DOHH2 (cell line): ENCODE measurements around the gene AKAP7.

Experiments
- EZH2phosphoT487 ChIP-seq: fragments of 200-600 bp; sonication (generic); IDR thresholded peaks from 2 replicates; pipeline ENCODE4 v1.6.1; 2017; ENCODE audit warnings: borderline replicate concordance, mild to moderate bottlenecking, antibody characterized with exemption, low read length, moderate library complexity, mixed read lengths
- TF ChIP-seq, protein P1 (sequence below): fragments of 200-600 bp; sonication (generic); IDR thresholded peaks from one replicate; pipeline ENCODE4 v1.5.1; 2014; ENCODE audit warnings: antibody characterized with exemption, mild to moderate bottlenecking, low read depth, low read length; ENCODE audit not compliant: poor library complexity, severe bottlenecking

DNA sequence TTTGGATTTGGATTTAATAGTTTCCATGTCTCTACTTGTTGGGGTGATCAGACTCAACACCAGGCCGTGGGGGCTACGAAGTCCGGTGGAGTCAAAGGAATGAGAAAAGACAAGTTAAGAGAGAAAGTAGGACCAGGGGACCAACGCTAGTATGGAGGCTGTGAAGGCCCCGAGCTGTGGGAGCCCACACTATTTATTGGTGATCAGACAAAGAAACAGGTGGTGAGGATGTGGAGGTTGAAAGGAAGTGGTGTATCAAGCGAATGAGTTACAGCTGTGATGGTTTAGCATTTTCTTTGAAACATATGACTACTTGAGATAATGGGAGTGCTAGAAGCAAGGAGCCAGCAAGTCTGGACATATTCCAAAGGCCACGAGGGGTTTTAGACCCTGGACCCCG lies 62.4 kb downstream of the AKAP7 start:
- TF ChIP-seq, protein P1, sequence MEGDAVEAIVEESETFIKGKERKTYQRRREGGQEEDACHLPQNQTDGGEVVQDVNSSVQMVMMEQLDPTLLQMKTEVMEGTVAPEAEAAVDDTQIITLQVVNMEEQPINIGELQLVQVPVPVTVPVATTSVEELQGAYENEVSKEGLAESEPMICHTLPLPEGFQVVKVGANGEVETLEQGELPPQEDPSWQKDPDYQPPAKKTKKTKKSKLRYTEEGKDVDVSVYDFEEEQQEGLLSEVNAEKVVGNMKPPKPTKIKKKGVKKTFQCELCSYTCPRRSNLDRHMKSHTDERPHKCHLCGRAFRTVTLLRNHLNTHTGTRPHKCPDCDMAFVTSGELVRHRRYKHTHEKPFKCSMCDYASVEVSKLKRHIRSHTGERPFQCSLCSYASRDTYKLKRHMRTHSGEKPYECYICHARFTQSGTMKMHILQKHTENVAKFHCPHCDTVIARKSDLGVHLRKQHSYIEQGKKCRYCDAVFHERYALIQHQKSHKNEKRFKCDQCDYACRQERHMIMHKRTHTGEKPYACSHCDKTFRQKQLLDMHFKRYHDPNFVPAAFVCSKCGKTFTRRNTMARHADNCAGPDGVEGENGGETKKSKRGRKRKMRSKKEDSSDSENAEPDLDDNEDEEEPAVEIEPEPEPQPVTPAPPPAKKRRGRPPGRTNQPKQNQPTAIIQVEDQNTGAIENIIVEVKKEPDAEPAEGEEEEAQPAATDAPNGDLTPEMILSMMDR = no peak
- no peak for TF ChIP-seq EZH2phosphoT487
